ENCODE data around the gene FBXL16. TPM values are rescaled to one million over a fixed set of nuclear protein-coding genes. Genes with fewer than 3 reads are reported as not detected.
"Not testable (repeated sequence)": the region's sequence is repeated elsewhere in the genome, so short reads cannot be mapped to it uniquely, and the experiment has no call there.

FBXL16 gene
- polyA plus RNA-seq, 1 donor = 0.34 TPM

DNA sequence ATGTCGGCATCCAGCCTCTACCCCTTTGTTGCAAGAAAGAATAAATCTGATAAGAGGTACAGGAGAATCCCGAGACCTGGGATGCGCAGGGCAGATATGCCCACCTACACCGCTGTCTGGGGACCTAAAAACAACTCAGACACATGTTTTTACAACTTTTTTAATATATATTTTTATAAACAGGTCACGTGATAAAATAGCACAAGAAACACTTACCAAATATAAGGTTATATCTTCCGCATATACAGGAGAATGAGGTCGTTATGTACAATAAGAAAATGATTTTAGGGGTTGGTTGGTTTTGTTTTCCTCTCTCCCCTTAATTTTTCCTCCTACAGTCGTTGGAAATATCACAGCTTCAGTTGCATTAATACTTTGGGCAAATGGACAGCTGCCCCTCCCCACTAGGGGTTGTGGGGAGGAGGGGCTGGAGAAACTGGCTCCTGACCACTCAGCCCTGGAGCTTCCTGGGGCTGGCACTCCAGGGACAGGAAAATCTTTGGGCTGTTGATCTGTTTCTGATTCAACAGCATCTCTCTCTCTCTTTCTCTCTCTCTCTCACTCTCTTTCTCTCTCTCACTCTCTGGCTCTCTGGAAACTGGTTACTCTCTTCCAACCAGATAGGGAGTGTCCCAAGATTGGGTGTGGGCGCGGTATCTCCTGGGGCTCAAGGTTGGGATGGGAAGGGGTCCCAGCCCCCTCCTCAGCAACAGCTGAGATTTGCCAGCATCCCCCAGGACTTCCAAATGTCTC lies 13.1 kb downstream of the FBXL16 start:
- no peak for DNase-seq (ENCODE audit: low read depth)

DNA sequence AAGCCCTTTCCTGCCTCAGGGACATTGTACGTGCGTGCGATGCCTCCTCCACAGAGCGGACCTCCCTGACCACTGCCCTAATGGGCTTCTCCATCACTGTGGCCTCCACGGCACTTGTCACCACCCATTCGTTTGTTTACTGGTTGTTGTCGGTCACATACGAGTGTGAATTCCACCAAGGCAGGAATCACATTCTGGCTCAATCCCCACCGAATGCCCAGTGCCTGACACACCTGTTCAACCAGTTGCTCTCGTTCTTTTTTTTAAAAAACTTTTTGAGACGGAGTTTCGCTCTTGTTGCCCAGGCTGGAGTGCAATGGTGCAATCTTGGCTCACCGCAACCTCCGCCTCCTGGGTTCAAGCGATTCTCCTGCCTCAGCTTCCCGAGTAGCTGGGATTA lies 14.4 kb downstream of the FBXL16 start:
- DNase-seq (ENCODE audit: low read depth) = not testable (repeated sequence)

- no peak for DNase-seq (ENCODE audit: low read depth)
Observed at GRCh38 chr16:689175-689897, 16.3 kb downstream of the FBXL16 start.

DNA sequence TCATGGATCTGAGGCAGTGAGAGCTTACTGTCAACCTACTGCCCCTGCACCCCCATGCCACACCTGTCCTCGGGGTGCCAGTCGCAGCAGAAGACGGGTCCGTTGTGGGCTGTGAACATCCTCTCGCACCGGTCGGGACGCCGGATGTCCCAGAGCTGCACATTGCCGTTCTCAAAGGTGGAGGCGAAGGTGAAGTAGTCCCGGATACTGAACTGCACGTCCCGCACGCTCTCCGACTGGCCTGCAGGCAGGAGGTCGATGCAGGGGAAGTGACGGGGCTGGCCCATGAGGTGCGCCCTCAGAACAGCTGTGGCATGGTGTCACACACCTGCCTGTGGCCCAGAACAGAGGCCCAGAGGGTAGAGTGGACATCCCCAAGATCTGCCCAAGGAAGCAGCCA lies 18.1 kb downstream of the FBXL16 start:
- no peak for DNase-seq (ENCODE audit: low read depth)

DNA sequence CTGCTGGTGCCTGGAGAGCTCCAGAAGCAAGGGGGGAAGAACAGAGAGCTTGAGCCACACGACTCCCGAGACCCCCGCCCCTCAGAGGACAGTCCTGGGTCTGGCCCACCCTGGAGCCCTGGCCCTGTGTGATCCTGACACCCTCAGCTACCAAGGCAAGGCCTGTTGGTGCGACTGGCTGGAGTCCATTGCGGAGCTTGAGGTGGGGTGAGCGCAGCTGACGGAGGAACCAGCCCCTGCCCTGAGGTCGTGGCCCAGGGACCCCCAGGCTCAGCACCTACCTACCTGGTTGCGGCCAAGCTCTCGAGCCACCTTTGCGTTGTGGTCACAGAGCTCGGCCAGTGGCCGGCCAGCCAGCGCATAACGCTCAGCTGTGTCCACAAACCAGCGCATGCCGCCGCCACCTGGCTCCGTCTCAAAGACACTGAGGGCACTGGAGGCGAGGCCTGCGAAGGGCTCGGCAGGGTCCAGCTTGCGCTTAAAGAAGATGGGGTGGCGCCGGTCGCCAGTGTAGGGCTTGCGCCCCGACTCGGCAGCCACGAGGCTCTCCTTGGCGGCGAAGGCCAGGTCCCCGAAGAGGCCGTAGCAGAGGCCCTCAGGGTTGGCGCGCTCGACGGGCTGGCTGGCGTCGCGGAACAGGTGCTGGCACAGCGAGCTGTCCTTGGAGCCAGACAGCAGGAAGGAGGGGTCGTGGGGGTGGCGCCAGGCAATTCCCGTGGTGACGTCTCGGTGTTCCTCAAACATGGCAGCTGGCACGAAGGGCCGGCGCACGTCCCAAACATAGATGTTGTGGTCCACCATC lies 18.9 kb downstream of the FBXL16 start:
- DNase-seq (ENCODE audit: low read depth) = no peak

DNA sequence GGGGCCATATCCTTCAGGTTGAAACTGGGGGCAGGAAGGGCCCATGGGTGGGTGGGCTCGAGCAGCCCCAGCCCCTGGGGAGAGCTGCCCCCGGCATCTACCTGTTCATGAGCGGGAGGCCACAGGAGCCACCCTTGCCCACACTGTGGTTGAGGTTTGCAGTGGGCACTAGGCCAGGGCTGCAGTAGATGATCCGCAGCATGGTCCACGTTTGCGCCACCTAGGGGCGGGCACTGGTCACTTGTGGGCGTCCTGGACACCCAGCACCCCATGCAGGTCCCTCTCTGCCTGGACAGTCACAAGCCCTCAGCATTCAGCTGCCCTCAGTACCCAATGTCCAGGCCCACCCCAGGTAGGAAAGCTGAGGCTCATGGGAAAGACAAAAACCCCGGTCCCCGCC lies 19.6 kb downstream of the FBXL16 start:
- DNase-seq (ENCODE audit: low read depth) = no peak

DNA sequence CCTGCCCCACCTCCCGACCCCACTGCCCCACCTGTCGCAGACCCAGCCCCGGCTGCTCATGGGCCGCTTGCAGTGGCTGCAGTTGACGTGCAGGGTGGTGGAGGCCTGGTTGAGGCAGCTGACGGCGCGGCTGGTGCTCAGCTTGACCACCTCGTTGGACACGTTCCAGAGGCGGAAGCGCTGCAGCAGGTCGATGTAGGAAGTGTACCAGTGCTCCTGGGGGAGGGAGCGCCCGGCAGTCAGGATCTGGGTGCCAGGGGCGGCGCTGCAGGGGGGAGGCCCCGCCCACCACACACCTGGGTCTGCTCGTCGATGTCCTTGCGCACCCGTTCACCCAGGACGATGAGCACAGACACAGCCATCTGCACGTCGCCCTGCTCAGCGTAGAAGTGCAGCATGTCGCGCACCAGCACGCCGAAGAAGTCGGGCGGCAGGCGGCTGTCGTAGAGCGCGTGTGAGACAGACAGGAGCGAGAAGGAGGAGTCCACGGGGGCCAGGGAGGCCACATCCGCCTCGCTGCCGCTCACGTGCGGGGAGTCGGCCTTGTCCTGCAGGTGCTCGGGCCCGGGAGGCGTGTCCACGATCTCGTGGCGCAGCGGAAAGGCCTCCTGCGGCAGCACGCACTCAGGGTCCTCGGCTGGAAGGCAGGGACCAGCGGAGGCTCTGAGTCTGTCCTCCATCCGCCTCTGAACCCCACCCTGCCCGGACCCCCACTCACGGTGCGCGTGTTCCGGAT lies 20.5 kb downstream of the FBXL16 start:
- DNase-seq (ENCODE audit: low read depth) = no peak

GRCh38 chr16:684071-684794 lies 21.4 kb downstream of the FBXL16 start, which contains the start of gene JMJD8:
Gene JMJD8 (minus strand): TSS chr16:684334. CDS start chr16:684319, 15 bp downstream.
- peak; percentile 77 for DNase-seq (ENCODE audit: low read depth)

- no peak for DNase-seq (ENCODE audit: low read depth)
Observed at GRCh38 chr16:683396-684070, 22.1 kb downstream of the FBXL16 start.

- DNase-seq (ENCODE audit: low read depth) = no peak
Observed at GRCh38 chr16:682493-683395, 22.9 kb downstream of the FBXL16 start.

DNA sequence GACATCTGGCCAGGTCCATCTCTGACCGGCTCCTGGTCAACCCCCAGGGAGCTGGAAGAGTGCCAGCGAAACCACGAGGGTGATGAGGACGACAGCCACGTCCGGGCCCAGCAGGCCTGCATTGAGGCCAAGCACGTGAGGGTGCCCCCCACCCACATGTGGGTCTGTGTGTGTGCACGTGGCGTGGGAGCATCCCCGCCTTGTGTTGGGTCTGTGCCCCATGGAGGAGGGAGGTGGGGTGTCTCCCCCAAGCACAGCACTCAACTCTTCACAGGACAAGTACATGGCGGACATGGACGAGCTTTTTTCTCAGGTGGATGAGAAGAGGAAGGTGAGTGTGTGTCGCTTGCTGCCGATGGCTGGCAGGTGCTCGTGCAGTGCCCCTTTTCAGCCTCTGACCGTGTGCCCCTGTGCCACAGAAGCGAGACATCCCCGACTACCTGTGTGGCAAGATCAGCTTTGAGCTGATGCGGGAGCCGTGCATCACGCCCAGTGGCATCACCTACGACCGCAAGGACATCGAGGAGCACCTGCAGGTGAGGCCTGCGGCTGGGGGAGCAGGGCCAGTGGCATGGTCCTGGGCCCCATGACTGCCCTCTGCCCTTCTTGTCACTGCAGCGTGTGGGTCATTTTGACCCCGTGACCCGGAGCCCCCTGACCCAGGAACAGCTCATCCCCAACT lies 23.7 kb downstream of the FBXL16 start:
- no peak for DNase-seq (ENCODE audit: low read depth)

- no peak for DNase-seq (ENCODE audit: low read depth)
Observed at GRCh38 chr16:680967-681745, 24.4 kb downstream of the FBXL16 start.

GRCh38 chr16:680625-680945 lies 25.0 kb downstream of the FBXL16 start:
- no peak for DNase-seq (ENCODE audit: low read depth)

DNA sequence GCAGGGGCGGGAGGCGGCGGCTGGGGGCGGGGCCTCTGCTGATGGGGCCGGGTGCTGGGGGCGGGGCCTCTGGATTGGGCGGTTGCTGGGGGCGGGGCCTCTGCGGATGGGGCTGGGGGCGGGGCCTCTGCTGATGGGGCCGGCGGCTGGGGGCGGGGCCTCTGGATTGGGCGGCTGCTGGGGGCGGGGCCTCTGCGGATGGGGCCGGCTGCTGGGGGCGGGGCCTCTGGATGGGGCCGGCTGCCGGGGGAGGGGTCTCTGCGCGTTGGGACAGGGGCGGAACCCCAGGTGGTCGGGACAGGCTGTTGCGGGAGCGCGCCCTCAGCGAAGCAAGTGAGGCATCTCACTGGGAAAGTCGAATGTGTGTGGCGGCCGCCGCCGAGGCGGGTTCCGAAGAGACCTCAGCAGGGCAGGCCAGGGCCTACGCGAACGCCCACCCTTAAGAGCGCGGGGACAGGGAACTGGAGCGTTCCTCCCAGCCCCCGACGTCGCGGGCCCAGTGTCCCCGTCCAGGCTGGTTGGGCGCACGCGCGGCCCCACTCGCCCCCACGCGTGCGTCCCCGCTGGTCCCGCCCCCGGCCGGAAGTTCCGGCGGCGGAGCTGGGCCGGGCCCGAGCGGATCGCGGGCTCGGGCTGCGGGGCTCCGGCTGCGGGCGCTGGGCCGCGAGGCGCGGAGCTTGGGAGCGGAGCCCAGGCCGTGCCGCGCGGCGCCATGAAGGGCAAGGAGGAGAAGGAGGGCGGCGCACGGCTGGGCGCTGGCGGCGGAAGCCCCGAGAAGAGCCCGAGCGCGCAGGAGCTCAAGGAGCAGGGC lies 25.6 kb downstream of the FBXL16 start, which contains the start of gene STUB1:
TSS of gene STUB1 (plus strand) at position 597 of the 811 bp plus-strand sequence. CDS start at position 713, 116 bp downstream.
- peak; percentile 38 for DNase-seq (ENCODE audit: low read depth)

DNA sequence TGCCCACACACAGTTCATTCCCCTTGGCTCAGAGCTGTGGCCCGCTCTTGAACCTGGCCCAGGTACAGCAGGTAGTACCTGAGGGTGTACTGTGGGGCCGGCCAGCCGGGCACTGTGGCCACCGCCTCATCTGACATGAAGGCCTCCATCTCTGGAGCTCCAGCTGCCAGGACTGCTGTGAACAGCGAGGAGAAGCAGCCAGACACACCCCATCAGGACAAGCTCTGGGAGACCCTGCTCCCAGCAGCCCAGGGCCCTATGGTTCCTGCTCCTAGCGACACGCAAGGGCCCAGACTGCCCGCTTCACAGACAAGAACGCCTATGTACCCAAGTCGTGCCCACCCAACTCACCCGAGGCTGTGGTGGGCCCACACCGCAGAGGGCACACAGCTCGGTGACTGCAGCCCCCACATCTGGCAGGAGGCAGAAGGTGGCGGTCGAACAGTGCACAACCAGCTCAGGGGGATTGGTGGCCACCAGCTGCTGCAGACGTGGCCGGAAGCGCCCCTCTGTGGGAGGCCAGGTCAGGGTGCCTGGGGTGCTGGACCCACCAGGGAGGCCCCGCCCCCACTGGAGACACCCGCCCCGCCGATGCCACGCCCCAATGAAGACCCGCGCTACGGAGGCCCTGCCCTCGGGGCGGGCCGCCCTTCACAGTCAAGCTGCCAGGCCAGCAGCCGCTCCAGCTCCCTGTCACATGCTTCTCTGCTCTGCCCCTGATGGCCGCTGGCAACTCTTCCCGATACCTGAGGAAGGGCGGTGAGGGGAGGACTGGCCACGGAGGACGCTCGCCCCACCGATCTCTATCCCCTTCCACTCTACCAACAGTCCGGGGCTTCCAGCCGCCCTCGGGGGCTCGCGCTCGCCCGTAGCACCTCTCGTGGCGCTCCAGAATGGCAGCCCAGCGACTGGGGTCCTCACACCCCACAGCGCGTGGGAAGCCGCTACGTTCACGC lies 26.5 kb downstream of the FBXL16 start:
- DNase-seq (ENCODE audit: low read depth) = no peak

Data from forelimb muscle (tissue), 1 donor.